HUES48 (cell line): ENCODE measurements around the gene CCDC106.

ENCODE experiments used
- H3K27ac ChIP-seq: one replicate; pipeline ENCODE4 v1.7.0; 2013; ENCODE audit warnings: low read depth, low read length, inconsistent platforms
- H3K27me3 ChIP-seq: 2 replicates; pipeline ENCODE4 v1.6.1; 2013; ENCODE audit warnings: mild to moderate bottlenecking, low read length; ENCODE audit not compliant: control insufficient read depth, insufficient read depth
- H3K36me3 ChIP-seq: 2 replicates; pipeline ENCODE4 v1.6.1; 2013; ENCODE audit warnings: low read length; ENCODE audit not compliant: control insufficient read depth, insufficient read depth
- H3K4me1 ChIP-seq: 2 replicates; pipeline ENCODE4 v1.6.1; 2013; ENCODE audit warnings: mild to moderate bottlenecking, low read length; ENCODE audit not compliant: control insufficient read depth, insufficient read depth
- H3K4me3 ChIP-seq: 2 replicates; pipeline ENCODE4 v1.5.1; 2013; ENCODE audit warnings: mild to moderate bottlenecking, low read depth, low read length
- H3K9ac ChIP-seq: 2 replicates; pipeline ENCODE4 v1.6.1; 2013; ENCODE audit warnings: mild to moderate bottlenecking, low read depth, low read length, moderate library complexity
- H3K9me3 ChIP-seq: 2 replicates; pipeline ENCODE4 v1.6.1; 2013; ENCODE audit warnings: low read length; ENCODE audit not compliant: control insufficient read depth, insufficient read depth

CCDC106 gene

DNA sequence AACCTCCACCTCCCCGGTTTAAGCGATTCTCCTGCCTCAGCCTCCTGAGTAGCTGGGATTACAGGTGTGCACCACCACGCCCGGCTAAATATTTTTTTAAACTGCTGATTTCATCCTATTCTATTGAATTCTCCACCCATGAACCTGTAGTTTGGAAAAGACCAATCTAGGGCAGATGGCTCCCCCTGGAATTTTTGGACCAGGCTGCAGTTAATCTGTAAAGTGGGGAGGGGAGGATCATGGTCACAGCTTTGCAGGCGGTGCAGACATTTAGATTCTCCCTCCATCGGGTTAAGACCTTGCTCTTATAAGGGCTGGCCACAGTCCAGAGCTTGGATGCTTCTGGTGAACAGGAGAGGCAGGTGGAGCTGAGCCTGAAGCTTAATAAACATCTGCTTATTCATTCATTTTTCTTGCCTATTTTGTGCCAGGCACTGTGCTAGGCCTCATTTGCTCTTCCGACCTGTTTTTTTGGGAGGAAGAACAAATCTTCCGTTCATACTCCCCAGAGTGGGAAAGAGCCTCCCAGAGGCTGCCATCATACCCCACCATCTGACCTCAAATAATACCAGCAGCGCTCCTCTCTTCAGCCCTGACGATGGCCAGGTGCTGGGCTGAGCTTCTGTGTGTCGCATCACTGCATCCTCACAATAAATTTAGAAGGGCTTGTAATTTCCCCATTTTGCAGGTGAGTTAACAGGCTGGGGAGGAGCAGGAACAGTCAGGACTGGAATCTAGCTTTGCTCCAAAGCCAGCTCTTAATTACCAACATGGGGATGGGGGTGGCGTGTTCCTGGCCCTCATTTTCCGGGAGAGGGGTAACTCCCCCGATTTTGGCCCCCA is 902 bp upstream of the CCDC106 start:
- peak overlapping the region; percentile 70 for H3K27ac ChIP-seq
- peaks cover 22% of the 10 kb centered on the region for H3K36me3 ChIP-seq
- peaks cover 13% of the 10 kb centered on the region for H3K4me1 ChIP-seq
- H3K9ac ChIP-seq: peak overlapping the region; percentile 34; the same call in 1 of the 2 replicates
- no peaks in the 10 kb centered on the region for H3K9me3 ChIP-seq
- no peaks in the 10 kb centered on the region for H3K27me3 ChIP-seq
- peak overlapping the region; percentile 95 for H3K4me3 ChIP-seq

DNA sequence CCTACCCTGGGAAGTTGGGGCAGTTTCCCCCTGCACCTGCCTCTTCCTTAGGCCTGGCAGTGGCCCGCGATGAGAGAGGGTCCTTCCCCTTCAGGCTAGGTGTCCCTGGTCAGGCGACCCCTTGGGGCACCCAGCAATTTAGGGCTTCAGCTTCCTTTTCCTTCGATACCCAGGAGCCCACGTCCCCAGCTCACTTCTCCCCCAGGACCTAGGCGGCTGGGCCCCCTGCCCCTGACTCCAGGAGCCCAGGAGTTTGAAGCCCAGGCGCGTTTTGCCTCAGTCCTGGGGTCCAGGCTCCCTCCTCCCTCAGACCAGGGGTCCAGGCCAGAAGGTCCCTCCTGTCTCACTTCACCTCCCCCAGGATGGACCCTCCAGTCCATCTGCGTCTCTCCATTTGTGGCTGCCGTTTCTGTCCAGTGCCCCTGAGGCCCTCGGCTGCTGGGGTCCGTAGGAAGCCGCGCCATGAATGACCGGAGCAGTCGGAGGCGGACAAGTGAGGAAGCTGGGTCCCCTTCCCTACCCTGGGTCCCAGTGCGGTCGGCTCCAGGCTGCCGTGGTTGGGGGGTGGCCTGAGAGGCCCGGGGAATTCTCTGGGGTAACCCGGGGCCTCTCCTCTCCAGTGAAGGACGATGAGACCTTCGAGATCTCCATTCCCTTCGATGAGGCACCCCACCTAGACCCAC is 714 bp downstream of the CCDC106 start:
- Histone ChIP-seq H3K9me3 (no peaks in the 10 kb centered on the region), H3K4me1 (peaks cover 7% of the 10 kb centered on the region), H3K27me3 (no peaks in the 10 kb centered on the region), H3K9ac (peak overlapping the region; percentile 56; the same call in 1 of the 2 replicates), H3K4me3 (peak overlapping the region; percentile 95), H3K36me3 (peaks cover 22% of the 10 kb centered on the region), H3K27ac (no peak overlapping the region)

DNA sequence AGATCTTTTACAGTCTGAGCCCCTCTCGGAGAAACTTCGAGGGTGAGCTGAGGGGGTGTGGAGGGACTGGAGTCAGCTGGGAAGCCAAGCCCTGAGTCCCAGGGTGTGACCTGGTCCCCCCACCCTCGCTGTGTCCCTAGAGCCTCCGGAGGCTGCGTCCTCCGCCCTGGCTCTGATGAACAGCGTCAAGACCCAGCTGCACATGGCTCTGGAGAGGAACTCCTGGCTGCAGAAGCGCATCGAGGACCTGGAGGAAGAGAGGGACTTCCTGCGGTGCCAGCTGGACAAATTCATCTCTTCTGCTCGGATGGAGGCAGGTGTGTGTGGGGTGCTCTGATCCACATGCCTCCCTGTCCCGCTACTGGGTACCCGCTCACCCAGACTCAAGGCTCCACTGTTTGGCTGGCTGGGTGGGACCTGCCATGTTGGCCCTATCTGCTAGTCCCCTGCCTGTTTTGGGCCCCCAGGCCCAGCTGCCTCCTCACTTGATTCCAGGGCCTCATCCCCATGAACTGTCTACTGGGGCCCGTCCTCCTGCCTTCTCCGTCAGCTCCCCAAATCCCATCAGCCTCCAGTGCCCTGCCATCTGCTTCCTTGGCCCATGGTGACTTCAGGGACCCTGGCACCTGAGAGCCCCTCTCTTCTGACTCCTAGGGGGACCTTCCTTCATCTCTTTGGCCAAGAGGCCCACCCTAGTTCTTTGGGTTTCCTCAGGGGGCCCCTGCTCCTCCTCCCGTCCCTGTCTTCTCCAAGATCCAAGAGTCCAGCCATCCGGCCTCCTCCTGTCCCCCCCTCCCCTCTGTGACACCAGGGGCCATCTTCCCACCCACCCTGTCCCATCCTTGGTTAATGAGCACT is 1.5 kb downstream of the CCDC106 start:
- Histone ChIP-seq H3K27ac (no peak overlapping the region), H3K9ac (no peak overlapping the region), H3K4me1 (peaks cover 7% of the 10 kb centered on the region), H3K9me3 (no peaks in the 10 kb centered on the region), H3K36me3 (peaks cover 21% of the 10 kb centered on the region), H3K27me3 (no peaks in the 10 kb centered on the region), H3K4me3 (no peak overlapping the region)

DNA sequence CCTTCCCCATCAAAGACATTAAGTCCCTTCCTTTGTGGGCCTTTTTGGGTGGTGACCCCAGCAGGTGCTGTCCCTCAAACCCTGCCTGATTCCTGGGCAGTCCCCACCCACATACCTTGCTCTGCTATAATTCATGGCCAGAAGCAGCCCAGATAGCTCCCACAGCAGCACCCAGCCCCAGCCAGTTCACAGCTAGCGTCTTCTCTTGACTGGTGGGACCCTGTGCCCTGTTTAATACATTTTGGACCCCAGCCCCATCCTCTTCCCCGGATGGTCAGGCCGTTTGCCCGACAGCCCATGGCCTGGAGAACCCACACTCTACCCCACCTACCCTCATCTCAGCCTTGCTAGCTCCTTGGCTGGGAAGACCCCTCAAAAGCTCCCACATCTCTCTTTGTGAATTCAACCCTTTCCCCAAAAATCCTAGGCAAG is 2.1 kb downstream of the CCDC106 start:
- Histone ChIP-seq H3K36me3 (peaks cover 14% of the 10 kb centered on the region), H3K9me3 (no peaks in the 10 kb centered on the region), H3K4me1 (peaks cover 7% of the 10 kb centered on the region), H3K27ac (no peak overlapping the region), H3K9ac (no peak overlapping the region), H3K4me3 (no peak overlapping the region), H3K27me3 (no peaks in the 10 kb centered on the region)

GRCh38 chr19:55650602-55651230 is 2.7 kb downstream of the CCDC106 start:
- no peak overlapping the region for H3K9ac ChIP-seq
- H3K27ac ChIP-seq: no peak overlapping the region
- no peaks in the 10 kb centered on the region for H3K27me3 ChIP-seq
- no peak overlapping the region for H3K4me3 ChIP-seq
- peaks cover 7% of the 10 kb centered on the region for H3K4me1 ChIP-seq
- H3K36me3 ChIP-seq: peaks cover 9% of the 10 kb centered on the region
- H3K9me3 ChIP-seq: no peaks in the 10 kb centered on the region

- Histone ChIP-seq H3K9ac (no peak overlapping the region), H3K4me3 (no peak overlapping the region), H3K9me3 (no peaks in the 10 kb centered on the region), H3K27me3 (no peaks in the 10 kb centered on the region), H3K36me3 (peaks cover 6% of the 10 kb centered on the region; the same call in 1 of the 2 replicates), H3K4me1 (peaks cover 10% of the 10 kb centered on the region), H3K27ac (no peak overlapping the region)
Measured at GRCh38 chr19:55651236-55651635, 3.2 kb downstream of the CCDC106 start.

DNA sequence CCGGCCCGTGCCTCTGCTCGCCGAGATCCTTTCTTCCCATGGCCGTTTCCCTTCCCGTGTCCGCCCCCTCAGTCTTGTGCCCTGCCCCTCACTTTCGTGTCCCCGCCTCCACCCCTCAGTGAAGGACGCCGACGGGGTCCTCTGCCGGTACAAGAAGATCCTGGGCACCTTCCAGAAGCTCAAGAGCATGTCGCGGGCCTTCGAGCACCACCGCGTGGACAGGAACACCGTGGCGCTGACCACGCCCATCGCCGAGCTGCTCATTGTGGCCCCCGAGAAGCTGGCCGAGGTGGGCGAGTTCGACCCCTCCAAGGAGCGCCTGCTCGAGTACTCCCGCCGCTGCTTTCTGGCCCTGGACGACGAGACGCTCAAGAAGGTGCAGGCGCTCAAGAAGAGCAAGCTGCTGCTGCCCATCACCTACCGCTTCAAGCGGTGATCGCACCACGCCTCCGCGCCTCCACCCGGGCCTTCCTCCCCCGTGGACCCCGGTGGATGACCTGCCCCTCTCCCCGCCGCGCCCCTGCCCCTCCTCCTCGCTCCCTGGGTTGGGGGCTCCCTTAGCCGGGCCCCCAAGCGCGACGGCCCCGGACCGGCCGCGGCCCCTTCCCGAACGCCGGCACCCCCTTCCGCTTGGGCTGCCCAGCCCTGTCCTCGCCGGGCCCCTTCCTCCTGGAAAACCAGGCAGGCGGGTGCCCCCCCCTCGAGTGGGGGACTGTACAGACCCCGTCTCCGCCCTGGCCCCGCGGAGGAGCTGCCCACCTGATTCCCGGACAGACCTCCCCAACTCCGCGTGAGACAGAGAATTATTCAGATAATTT is 4.5 kb downstream of the CCDC106 start:
- H3K4me3 ChIP-seq: no peak overlapping the region
- peaks cover 11% of the 10 kb centered on the region; the same call in 1 of the 2 replicates for H3K36me3 ChIP-seq
- no peaks in the 10 kb centered on the region for H3K9me3 ChIP-seq
- H3K27me3 ChIP-seq: no peaks in the 10 kb centered on the region
- H3K27ac ChIP-seq: no peak overlapping the region
- H3K9ac ChIP-seq: no peak overlapping the region
- peaks cover 16% of the 10 kb centered on the region for H3K4me1 ChIP-seq

- H3K27ac ChIP-seq: peak overlapping the region; percentile 100
- H3K36me3 ChIP-seq: peaks cover 16% of the 10 kb centered on the region; the same call in 1 of the 2 replicates
- H3K27me3 ChIP-seq: no peaks in the 10 kb centered on the region
- H3K9ac ChIP-seq: peak overlapping the region; percentile 98
- H3K4me1 ChIP-seq: peaks cover 21% of the 10 kb centered on the region
- H3K4me3 ChIP-seq: peak overlapping the region; percentile 89
- no peaks in the 10 kb centered on the region for H3K9me3 ChIP-seq
Measured at GRCh38 chr19:55653651-55654322, 5.8 kb downstream of the CCDC106 start.

GRCh38 chr19:55654323-55654867 is 6.4 kb downstream of the CCDC106 start:
- peaks cover 19% of the 10 kb centered on the region for H3K36me3 ChIP-seq
- H3K4me3 ChIP-seq: peak overlapping the region; percentile 89
- peaks cover 21% of the 10 kb centered on the region for H3K4me1 ChIP-seq

More at GRCh38 chr19:55654323-55654867, 6.4 kb downstream of the CCDC106 start:
- Histone ChIP-seq H3K27ac (peak overlapping the region; percentile 100), H3K9ac (peak overlapping the region; percentile 98), H3K27me3 (no peaks in the 10 kb centered on the region), H3K9me3 (no peaks in the 10 kb centered on the region)
